Trophoblast cell (in vitro differentiated cells and primary cell): ENCODE results near the gene UVRAG.

Experiments used
- DNase-seq, 2 donors: peaks; one replicate each; pipeline ENCODE4 v3.0.0-alpha.2; 2016
- H2AFZ ChIP-seq: 2 replicates; pipeline ENCODE4 v1.6.1; 2013; ENCODE audit warnings: low read length, moderate library complexity, mild to moderate bottlenecking; ENCODE audit not compliant: insufficient read depth, poor library complexity
- H2AK5ac ChIP-seq: 2 replicates; pipeline ENCODE4 v1.6.1; 2013; ENCODE audit warnings: mild to moderate bottlenecking, low read length
- H2BK120ac ChIP-seq: 2 replicates; pipeline ENCODE4 v1.6.1; 2013; ENCODE audit warnings: low read length, mild to moderate bottlenecking, moderate library complexity; ENCODE audit not compliant: insufficient read depth, poor library complexity
- H2BK12ac ChIP-seq: 2 replicates; pipeline ENCODE4 v1.6.1; 2013; ENCODE audit warnings: mild to moderate bottlenecking, low read length, moderate library complexity
- H2BK5ac ChIP-seq: 2 replicates; pipeline ENCODE4 v1.6.1; 2013; ENCODE audit warnings: low read length, low read depth, moderate library complexity, mild to moderate bottlenecking; ENCODE audit not compliant: poor library complexity
- H3K14ac ChIP-seq: 2 replicates; pipeline ENCODE4 v1.6.1; 2013; ENCODE audit warnings: mild to moderate bottlenecking, low read length
- H3K18ac ChIP-seq: 2 replicates; pipeline ENCODE4 v1.6.1; 2013; ENCODE audit warnings: mild to moderate bottlenecking, low read length
- H3K23ac ChIP-seq: 2 replicates; pipeline ENCODE4 v1.6.1; 2013; ENCODE audit warnings: low read length
- H3K27ac ChIP-seq: 2 replicates; pipeline ENCODE4 v1.5.1; 2013; ENCODE audit warnings: low read depth, mild to moderate bottlenecking, inconsistent platforms, low read length, moderate library complexity
- H3K27me3 ChIP-seq: 2 replicates; pipeline ENCODE4 v1.6.1; 2013; ENCODE audit warnings: inconsistent platforms, mild to moderate bottlenecking, low read length, moderate library complexity; ENCODE audit not compliant: insufficient read depth
- H3K36me3 ChIP-seq, 2 experiments: 1 replicate in 1 of 2; 2 replicates in 1 of 2; pipeline ENCODE4 v1.6.1; 2013; ENCODE audit warnings: low read length in 2 of 2, mild to moderate bottlenecking in 2 of 2, moderate library complexity in 1 of 2; ENCODE audit not compliant: insufficient read depth in 2 of 2, control insufficient read depth in 1 of 2
- H3K4ac ChIP-seq: 2 replicates; pipeline ENCODE4 v1.6.1; 2013; ENCODE audit warnings: low read depth, mild to moderate bottlenecking, low read length, moderate library complexity
- H3K4me1 ChIP-seq, 2 experiments: 1 replicate in 1 of 2; 2 replicates in 1 of 2; pipeline ENCODE4 v1.6.1; 2013; ENCODE audit warnings: low read length in 2 of 2, mild to moderate bottlenecking in 2 of 2, moderate library complexity in 1 of 2; ENCODE audit not compliant: insufficient read depth in 2 of 2, control insufficient read depth in 1 of 2
- H3K4me2 ChIP-seq: 2 replicates; pipeline ENCODE4 v1.6.1; 2013; ENCODE audit warnings: inconsistent platforms, mild to moderate bottlenecking, low read length, moderate library complexity
- H3K4me3 ChIP-seq: 2 replicates; pipeline ENCODE4 v1.5.1; 2013; ENCODE audit warnings: mild to moderate bottlenecking, low read depth, low read length, inconsistent platforms
- H3K79me1 ChIP-seq: one replicate; pipeline ENCODE4 v1.6.1; 2013; ENCODE audit warnings: low read length
- H3K79me2 ChIP-seq: 2 replicates; pipeline ENCODE4 v1.6.1; 2013; ENCODE audit warnings: low read length, mild to moderate bottlenecking; ENCODE audit not compliant: control insufficient read depth, insufficient read depth, poor library complexity
- H3K9ac ChIP-seq: 2 replicates; pipeline ENCODE4 v1.6.1; 2013; ENCODE audit warnings: mild to moderate bottlenecking, low read length
- H3K9me3 ChIP-seq: 2 replicates; pipeline ENCODE4 v1.6.1; 2013; ENCODE audit warnings: low read depth, mild to moderate bottlenecking, control low read depth, inconsistent platforms, low read length; ENCODE audit not compliant: insufficient read depth
- H4K12ac ChIP-seq: 2 replicates; pipeline ENCODE4 v1.6.1; 2013; ENCODE audit warnings: low read depth, mild to moderate bottlenecking, low read length, moderate library complexity
- H4K8ac ChIP-seq: 2 replicates; pipeline ENCODE4 v1.6.1; 2013; ENCODE audit warnings: low read depth, mild to moderate bottlenecking, low read length, moderate library complexity
- H4K91ac ChIP-seq: one replicate; pipeline ENCODE4 v1.6.1; 2013; ENCODE audit warnings: low read depth, mild to moderate bottlenecking, low read length, moderate library complexity
- WGBS: extraction: QIAGEN DNeasy Blood & Tissue Kit; methylation state at CpG from one replicate; pipeline ENCODE4 v1.1.7; 2013; ENCODE audit warnings: missing lambda C conversion rate; ENCODE audit not compliant: insufficient read length, insufficient coverage; ENCODE audit errors: extremely low coverage; 5-methylcytosine and 5-hydroxymethylcytosine counted together

UVRAG gene

GRCh38 chr11:76004400-76004799 lies 189.4 kb downstream of the UVRAG start:
- no peak overlapping the region for H3K18ac ChIP-seq
- no peak overlapping the region for H3K4ac ChIP-seq

GRCh38 chr11:76005756-76006155 lies 190.7 kb downstream of the UVRAG start:
- no peak for DNase-seq
- Histone ChIP-seq H2BK120ac (no peak overlapping the region), H3K4me3 (no peak overlapping the region), H3K79me1 (no peaks in the 10 kb centered on the region), H3K9ac (no peak overlapping the region), H3K36me3 (peaks cover 0 to 1% of the 10 kb centered on the region in 2 experiments), H4K91ac (no peak overlapping the region), H3K4me2 (no peak overlapping the region), H4K12ac (no peak overlapping the region), H3K4ac (no peak overlapping the region), H3K23ac (no peak overlapping the region), H3K18ac (no peak overlapping the region), H3K4me1 (no peaks in the 10 kb centered on the region), H3K14ac (no peak overlapping the region), H3K27ac (no peak overlapping the region), H2AFZ (no peak overlapping the region), H2BK5ac (no peak overlapping the region), H3K9me3 (no peaks in the 10 kb centered on the region), H4K8ac (no peak overlapping the region), H2AK5ac (no peak overlapping the region), H3K27me3 (no peaks in the 10 kb centered on the region), H2BK12ac (no peak overlapping the region), H3K79me2 (no peaks in the 10 kb centered on the region)
- no CpG with 5 or more reads among the region's 3 CpGs for WGBS

More at GRCh38 chr11:76004400-76004799, 189.4 kb downstream of the UVRAG start:
- Histone ChIP-seq H4K12ac (no peak overlapping the region), H3K79me1 (no peaks in the 10 kb centered on the region), H3K36me3 (peaks cover 0 to 1% of the 10 kb centered on the region in 2 experiments), H3K23ac (no peak overlapping the region), H3K79me2 (no peaks in the 10 kb centered on the region), H2AK5ac (no peak overlapping the region), H2BK12ac (no peak overlapping the region), H3K4me3 (no peak overlapping the region), H3K4me2 (no peak overlapping the region), H2BK120ac (no peak overlapping the region), H3K9ac (no peak overlapping the region), H3K27ac (no peak overlapping the region), H2BK5ac (no peak overlapping the region), H3K4me1 (no peaks in the 10 kb centered on the region), H3K14ac (no peak overlapping the region), H2AFZ (no peak overlapping the region), H3K9me3 (no peaks in the 10 kb centered on the region), H3K27me3 (no peaks in the 10 kb centered on the region), H4K91ac (no peak overlapping the region), H4K8ac (no peak overlapping the region)
- DNase-seq = no peak
- 100% methylated on average over 1 of the region's 3 CpGs for WGBS

- Histone ChIP-seq H3K27me3 (no peaks in the 10 kb centered on the region), H3K9ac (no peak overlapping the region), H4K12ac (no peak overlapping the region), H2BK12ac (no peak overlapping the region), H3K4me1 (no peaks in the 10 kb centered on the region), H3K9me3 (no peaks in the 10 kb centered on the region), H2BK5ac (no peak overlapping the region), H3K36me3 (peaks cover 0 to 1% of the 10 kb centered on the region in 2 experiments), H2AK5ac (no peak overlapping the region), H2BK120ac (no peak overlapping the region), H4K91ac (no peak overlapping the region), H3K27ac (no peak overlapping the region), H3K79me2 (no peaks in the 10 kb centered on the region), H3K23ac (no peak overlapping the region), H3K18ac (no peak overlapping the region), H3K4me2 (no peak overlapping the region), H3K4ac (no peak overlapping the region), H3K79me1 (no peaks in the 10 kb centered on the region), H3K14ac (no peak overlapping the region), H4K8ac (no peak overlapping the region), H3K4me3 (no peak overlapping the region), H2AFZ (no peak overlapping the region)
- no peak for DNase-seq
- no CpG with 5 or more reads among the region's 2 CpGs for WGBS
These were observed 192.2 kb downstream of the UVRAG start for GRCh38 chr11:76007166-76007565.

GRCh38 chr11:76008474-76008873 lies 193.5 kb downstream of the UVRAG start:
- Histone ChIP-seq H3K36me3 (peaks cover 0 to 1% of the 10 kb centered on the region in 2 experiments), H2AK5ac (no peak overlapping the region), H3K79me2 (no peaks in the 10 kb centered on the region), H3K4ac (no peak overlapping the region), H3K79me1 (no peaks in the 10 kb centered on the region), H2BK5ac (no peak overlapping the region), H3K23ac (no peak overlapping the region), H3K9me3 (no peaks in the 10 kb centered on the region), H3K14ac (no peak overlapping the region), H3K4me1 (no peaks in the 10 kb centered on the region), H4K8ac (no peak overlapping the region), H3K18ac (no peak overlapping the region), H3K27me3 (no peaks in the 10 kb centered on the region), H3K4me2 (no peak overlapping the region), H3K4me3 (no peak overlapping the region), H2BK12ac (no peak overlapping the region), H2AFZ (no peak overlapping the region), H4K91ac (no peak overlapping the region), H4K12ac (no peak overlapping the region), H2BK120ac (no peak overlapping the region), H3K27ac (no peak overlapping the region), H3K9ac (no peak overlapping the region)
- WGBS = no CpG with 5 or more reads among the region's 2 CpGs
- DNase-seq = no peak
